Measurements from ENCODE around the gene SLFN14.
"Not testable (repeated sequence)": the region's sequence is repeated elsewhere in the genome, so short reads cannot be mapped to it uniquely, and the experiment has no call there.

The SLFN14 gene

DNA sequence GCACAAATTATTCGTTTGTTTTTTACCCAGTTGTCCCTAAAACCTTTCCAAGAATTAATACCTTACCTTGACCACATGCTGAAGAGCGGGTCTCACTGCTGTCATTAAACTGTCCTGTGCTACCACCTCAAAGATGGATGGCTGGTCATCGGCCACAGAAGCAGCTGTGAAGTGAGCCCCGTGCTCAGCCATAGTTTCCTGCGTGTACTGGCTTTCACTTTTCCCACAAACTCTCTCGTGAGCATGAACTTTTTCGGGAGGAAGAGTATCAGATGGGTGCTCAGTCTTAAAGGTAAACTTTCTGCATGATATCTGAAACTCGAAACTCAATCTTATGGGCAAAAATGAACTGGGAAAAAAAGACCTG is 17.2 kb upstream of the SLFN14 start:
- Mint-ChIP-seq H3K27ac (peak overlapping the region; percentile 98 to 99), H3K27me3 (no peaks in the 10 kb centered on the region), H3K4me3 (peak overlapping the region; percentile 99 to 100), H3K9me3 (no peaks in the 10 kb centered on the region), H3K4me1 (peaks cover 27% of the 10 kb centered on the region)
- no peak for ATAC-seq
- DNase-seq: no peak

DNA sequence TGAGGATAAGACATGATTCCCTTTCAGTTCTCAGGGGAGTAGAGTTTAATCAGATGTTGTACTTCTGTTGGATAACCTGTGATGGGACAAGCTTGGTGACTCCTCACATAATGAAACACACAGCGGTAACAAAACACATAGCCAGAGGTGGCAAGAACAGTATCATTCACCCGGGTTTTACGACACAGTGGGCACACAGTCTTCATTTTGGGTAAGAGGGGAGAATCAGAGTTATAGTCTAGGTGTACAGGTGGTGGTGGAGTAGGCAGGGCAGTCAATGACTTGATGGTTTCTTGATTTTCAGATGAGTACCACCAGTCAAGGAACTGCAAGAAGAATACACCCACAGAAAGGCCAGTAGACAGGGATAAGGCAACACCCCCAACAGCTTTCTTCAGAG is 15.1 kb upstream of the SLFN14 start:
- no peak overlapping the region for H3K4me3 Mint-ChIP-seq
- peak overlapping the region in 1 of 2 donors; percentile 21 for H3K27ac Mint-ChIP-seq
- peaks cover 33% of the 10 kb centered on the region for H3K4me1 Mint-ChIP-seq
- H3K27me3 Mint-ChIP-seq: no peaks in the 10 kb centered on the region
- ATAC-seq (no peak), DNase-seq (no peak)
- H3K9me3 Mint-ChIP-seq: no peaks in the 10 kb centered on the region

DNA sequence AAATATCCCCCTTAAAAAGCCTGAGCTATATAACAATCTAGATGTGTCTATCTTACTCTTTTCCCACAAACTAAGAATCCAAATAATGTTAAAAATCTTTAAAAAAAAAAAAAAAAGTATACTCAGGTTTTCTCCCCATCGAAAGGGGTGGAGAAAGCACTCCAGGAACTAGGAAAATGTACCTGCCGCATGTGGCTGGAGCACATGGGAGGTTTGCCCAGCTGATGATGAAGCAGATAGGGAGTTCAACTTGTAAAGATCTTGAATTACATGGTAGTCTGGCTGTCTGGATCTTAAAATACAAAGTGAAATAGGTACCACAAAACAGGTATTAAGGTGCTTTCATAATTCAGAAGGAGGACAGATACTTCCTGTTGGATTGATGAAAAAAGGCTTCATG is 8.8 kb upstream of the SLFN14 start:
- H3K27ac Mint-ChIP-seq: no peak overlapping the region
- ATAC-seq: no peak
- no peak for DNase-seq

DNA sequence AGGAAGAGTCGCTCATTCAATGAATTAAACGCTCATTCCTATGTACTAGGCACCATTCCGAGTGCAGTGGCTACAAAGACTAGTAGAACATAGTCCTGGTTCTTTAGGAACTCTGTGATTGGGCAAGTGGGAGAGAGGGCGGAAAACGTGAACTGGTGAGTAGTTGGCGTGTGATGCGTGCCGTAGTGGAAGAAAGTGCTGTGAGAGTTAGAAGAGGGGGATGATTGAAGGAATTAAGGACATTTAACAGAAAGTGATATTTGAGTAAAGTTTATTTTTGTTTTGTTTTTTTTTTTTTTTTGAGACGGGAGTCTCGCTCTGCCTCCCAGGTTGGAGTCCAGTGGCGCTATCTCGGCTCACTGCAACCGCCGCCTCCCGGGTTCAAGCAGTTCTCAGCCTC is 7.9 kb upstream of the SLFN14 start:
- Mint-ChIP-seq H3K4me1 (peaks cover 44% of the 10 kb centered on the region), H3K27ac (peak overlapping the region; percentile 98), H3K27me3 (no peaks in the 10 kb centered on the region), H3K4me3 (peak overlapping the region; percentile 80 to 90), H3K9me3 (no peaks in the 10 kb centered on the region)
- DNase-seq (no peak), ATAC-seq (peak; percentile 43)

More for the DNA sequence above, 8.8 kb upstream of the SLFN14 start:
- no peaks in the 10 kb centered on the region for H3K9me3 Mint-ChIP-seq
- H3K4me1 Mint-ChIP-seq: peaks cover 44% of the 10 kb centered on the region
- H3K27me3 Mint-ChIP-seq: no peaks in the 10 kb centered on the region
- H3K4me3 Mint-ChIP-seq: peak overlapping the region; percentile 80 to 90

DNA sequence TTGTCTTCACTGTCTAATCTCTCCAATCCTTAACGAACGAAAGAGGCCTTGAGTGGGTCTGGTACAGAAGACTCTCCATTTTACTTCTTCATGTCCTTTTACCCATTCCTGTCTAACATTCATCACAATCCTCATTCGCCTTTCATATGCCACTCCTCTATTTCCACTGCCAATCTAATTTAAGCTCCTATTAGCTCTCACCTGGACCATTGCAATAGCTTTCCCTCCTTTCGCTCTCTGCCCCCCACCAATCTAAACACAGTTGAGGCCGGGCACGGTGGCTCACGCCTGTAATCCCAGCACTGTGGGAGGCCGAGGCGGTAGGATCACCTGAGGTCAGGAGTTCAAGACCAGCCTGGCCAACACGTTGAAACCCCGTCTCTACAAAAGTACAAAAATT is 6.3 kb upstream of the SLFN14 start:
- Mint-ChIP-seq H3K4me3 (peak overlapping the region; percentile 80 to 90), H3K27ac (peak overlapping the region in 1 of 2 donors; percentile 9), H3K4me1 (peaks cover 44% of the 10 kb centered on the region), H3K9me3 (no peaks in the 10 kb centered on the region), H3K27me3 (no peaks in the 10 kb centered on the region)
- ATAC-seq (no peak), DNase-seq (no peak)

DNA sequence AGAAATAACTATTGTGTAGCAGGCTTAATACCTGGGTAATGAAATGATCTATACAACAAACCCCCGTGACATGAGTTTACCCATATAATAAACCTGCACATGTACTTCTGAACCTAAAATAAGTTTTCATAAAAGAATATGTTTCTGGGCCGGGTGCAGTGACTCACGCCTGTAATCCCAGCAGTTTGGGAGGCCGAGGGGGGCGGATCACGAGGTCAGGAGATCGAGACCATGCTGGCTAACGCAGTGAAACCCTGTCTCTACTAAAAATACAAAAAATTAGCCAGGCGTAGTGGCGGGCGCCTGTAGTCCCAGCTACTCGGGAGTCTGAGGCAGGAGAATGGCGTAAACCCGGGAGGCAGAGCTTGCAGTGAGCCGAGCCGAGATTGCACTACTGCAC is 2.6 kb upstream of the SLFN14 start:
- not testable (repeated sequence) for DNase-seq, H3K4me3 Mint-ChIP-seq, H3K9me3 Mint-ChIP-seq, H3K27me3 Mint-ChIP-seq, ATAC-seq, H3K27ac Mint-ChIP-seq
- peaks cover 22% of the 10 kb centered on the region for H3K4me1 Mint-ChIP-seq

DNA sequence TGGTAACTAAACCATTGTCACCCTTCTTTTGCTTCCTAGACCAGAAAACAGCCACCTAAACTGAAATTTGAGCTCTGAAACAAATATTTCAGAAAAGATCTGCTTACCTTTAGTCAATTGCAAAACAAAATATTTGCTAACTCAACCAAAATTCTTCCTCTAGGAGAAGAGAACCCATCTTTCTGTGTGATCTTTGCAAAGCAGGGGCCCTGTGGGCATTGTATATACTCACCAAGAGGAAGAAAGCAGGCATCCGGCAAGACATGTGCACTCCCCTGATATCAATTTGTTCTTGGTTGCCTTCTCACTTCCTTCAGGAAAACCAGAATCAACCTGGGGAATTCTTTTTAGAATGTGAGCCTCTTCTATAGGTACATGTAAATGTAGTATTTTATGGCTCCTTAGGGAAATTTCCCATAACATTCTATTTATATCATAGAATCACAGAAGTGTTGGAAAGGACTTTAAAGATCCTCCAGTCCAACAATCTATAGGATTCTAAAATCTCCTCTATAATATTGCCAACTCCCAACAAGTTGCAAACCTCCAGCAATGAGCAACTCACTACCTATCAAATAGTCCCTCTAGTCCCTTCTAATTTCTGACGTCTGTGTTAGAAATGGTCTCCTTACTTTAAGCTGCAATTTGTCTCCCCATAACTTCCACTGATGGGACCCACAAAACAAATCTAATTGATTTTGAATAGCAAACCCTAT is 966 bp downstream of the SLFN14 start:
- H3K27ac Mint-ChIP-seq: no peak overlapping the region
- DNase-seq (no peak), ATAC-seq (no peak)
- H3K4me1 Mint-ChIP-seq: peaks cover 6% of the 10 kb centered on the region
- H3K27me3 Mint-ChIP-seq: peaks cover 10% of the 10 kb centered on the region
- no peaks in the 10 kb centered on the region for H3K9me3 Mint-ChIP-seq
- no peak overlapping the region for H3K4me3 Mint-ChIP-seq

DNA sequence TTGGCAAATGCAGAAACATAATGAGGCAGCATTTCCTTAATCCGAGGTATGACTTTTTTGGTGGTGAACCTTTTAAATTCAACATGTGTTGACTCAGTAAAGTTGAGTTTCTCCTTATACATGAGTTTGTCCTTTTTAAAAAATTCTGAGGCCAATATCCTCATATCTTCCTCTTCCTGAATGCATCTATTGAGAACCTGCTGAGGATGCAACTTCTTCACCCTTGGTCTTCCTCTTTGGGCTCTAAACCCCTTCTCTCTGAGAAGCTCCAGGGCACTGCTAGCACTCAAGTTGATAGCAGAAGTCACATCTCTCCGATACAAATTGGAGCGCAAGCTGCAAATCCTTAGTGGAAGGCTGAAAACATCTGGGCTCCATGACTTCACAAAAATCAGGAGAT is 3.3 kb downstream of the SLFN14 start:
- H3K4me3 Mint-ChIP-seq: no peak overlapping the region
- no peak for ATAC-seq
- no peaks in the 10 kb centered on the region for H3K9me3 Mint-ChIP-seq
- no peak overlapping the region for H3K27ac Mint-ChIP-seq
- H3K4me1 Mint-ChIP-seq: peaks cover 6% of the 10 kb centered on the region
- peaks cover 10% of the 10 kb centered on the region for H3K27me3 Mint-ChIP-seq
- no peak for DNase-seq

DNA sequence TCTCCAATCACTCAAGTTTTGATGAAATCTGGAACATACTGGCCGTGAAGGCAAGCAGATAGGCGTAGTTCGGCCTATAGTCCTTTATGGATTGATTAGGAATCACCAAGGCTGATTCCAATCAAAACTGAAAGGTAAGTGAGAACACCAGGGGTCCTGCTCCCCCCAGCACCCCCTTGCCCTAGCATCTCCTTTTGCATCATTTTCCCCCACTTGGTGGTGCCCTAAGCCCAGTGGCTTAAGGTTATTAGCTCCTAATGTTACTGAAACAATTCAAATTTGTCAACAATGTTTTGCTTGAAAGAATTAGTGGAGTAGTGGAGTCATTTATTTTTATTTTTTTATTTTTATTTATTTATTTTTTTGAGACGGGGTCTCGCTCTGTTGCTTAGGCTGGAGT is 4.9 kb downstream of the SLFN14 start:
- Mint-ChIP-seq H3K4me1 (peaks cover 3% of the 10 kb centered on the region), H3K4me3 (no peak overlapping the region), H3K27ac (no peak overlapping the region), H3K9me3 (no peaks in the 10 kb centered on the region), H3K27me3 (peaks cover 10% of the 10 kb centered on the region)
- no peak for ATAC-seq
- DNase-seq: no peak

DNA sequence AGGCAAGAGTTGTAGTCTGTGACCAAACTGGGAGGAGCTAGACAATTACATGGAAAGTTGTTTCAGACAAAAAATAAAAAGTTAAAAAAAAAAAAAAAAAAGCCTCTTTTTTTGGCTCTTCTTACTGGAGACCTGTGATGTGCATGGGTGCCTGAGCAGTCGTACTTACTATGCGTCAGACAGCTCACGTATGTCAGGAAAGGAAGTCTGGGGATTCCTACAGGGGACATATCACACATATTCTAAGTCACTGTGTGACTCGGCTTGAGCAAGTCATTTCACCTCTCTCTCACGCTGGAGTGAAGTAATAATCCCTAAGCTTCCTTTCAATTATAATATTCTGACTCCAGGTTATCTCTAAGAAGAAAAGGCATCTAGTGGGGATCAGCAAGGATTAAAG is 6.0 kb downstream of the SLFN14 start:
- no peak overlapping the region for H3K4me3 Mint-ChIP-seq
- peaks cover 5% of the 10 kb centered on the region for H3K4me1 Mint-ChIP-seq
- H3K27me3 Mint-ChIP-seq: peaks cover 10% of the 10 kb centered on the region
- DNase-seq (no peak), ATAC-seq (peak; percentile 54)
- H3K9me3 Mint-ChIP-seq: no peaks in the 10 kb centered on the region
- H3K27ac Mint-ChIP-seq: no peak overlapping the region

DNA sequence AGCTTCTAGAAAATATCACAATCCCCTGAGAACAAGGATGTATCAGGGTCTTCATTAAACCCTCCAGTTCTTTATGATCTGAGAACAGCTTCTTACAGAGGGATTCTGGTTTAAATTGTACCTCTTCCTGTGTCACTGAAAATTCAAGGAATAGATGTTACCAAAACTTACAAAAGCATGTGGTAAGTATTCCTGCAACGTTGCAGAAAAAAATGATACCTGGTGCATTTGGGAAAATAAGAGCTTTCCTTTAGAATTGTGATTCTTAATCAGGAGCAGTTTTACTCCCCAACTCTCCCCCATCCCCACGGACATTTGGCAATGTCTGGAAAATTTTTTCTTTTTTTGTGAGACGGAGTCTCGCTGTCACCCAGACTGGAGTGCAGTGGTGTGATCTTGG is 7.3 kb downstream of the SLFN14 start:
- DNase-seq: no peak
- Mint-ChIP-seq H3K4me3 (no peak overlapping the region), H3K4me1 (peaks cover 19% of the 10 kb centered on the region), H3K27ac (no peak overlapping the region), H3K27me3 (peaks cover 3% of the 10 kb centered on the region), H3K9me3 (no peaks in the 10 kb centered on the region)
- no peak for ATAC-seq

DNA sequence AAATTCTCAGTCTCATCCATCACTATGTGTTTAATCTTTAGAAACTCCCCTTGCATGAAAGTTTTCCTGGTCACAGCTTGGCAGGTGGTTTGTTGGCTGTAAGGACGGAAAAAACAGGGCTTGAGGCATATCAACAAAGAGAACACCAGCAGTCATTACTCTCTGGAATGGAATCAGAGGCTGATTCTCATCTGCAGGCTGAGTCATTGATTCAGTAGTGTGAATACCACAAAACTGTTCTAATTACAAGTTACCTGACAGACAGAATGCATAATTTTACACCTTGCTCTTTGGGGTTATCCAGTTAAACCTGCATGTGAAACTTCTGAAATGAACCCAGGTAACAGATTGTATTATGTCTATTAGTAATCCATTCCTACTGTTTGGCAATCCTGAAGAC is 11.6 kb downstream of the SLFN14 start:
- no peak overlapping the region for H3K27ac Mint-ChIP-seq
- H3K27me3 Mint-ChIP-seq: no peaks in the 10 kb centered on the region
- DNase-seq (no peak), ATAC-seq (peak; percentile 69)
- no peak overlapping the region for H3K4me3 Mint-ChIP-seq
- peaks cover 43% of the 10 kb centered on the region for H3K4me1 Mint-ChIP-seq
- no peaks in the 10 kb centered on the region for H3K9me3 Mint-ChIP-seq

DNA sequence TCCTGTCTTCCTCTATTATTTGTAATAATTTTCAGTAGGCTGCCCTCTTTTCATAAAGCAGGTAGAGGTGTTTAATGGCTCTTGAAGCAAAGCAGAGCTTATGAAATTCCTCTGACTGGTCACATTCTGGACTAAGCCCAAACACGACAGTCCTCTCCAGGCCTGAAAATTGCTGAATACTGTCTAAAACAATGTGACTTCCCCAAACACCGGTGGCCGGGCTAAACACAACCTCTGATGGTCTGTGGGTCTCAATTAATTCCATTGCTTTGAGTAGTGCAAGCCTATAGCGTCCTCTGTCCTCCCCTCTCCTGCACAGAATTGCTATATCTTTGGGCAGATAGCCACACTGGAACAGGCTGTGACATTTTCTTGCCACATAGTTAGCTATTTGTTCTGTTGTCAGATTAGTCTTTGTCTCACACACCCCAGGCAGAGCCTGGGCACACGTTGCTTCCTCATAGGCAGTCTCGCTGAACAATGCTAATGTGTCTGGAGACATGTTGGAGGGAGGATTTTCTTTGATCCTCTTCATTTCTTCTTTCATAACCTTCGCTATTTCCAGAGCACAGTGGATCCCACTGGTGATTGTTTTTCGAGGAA is 12.3 kb downstream of the SLFN14 start:
- ATAC-seq: no peak
- Mint-ChIP-seq H3K9me3 (no peaks in the 10 kb centered on the region), H3K4me3 (no peak overlapping the region), H3K27me3 (no peaks in the 10 kb centered on the region), H3K27ac (no peak overlapping the region), H3K4me1 (peaks cover 49% of the 10 kb centered on the region)
- no peak for DNase-seq

DNA sequence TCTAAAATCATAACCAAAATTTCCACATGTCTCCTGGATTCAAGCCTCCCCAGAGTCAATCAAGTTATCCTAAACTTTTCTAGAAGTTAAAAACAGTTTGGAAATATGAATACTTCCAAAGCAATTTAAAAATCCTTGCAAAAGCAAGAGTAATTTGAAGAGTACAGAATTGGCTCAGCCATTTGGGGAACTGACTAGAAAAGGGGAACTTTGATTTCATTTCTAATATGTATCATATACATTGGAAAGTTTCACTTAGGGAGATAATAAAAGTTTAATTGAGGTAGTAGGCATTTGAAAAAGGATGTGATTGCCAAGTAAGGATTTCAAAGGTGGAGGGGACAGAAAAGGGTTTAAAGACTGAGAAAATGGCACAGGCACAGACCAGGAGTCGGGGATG is 14.1 kb downstream of the SLFN14 start:
- no peak overlapping the region for H3K27ac Mint-ChIP-seq
- H3K27me3 Mint-ChIP-seq: no peaks in the 10 kb centered on the region
- H3K4me3 Mint-ChIP-seq: no peak overlapping the region
- H3K4me1 Mint-ChIP-seq: peaks cover 56% of the 10 kb centered on the region
- H3K9me3 Mint-ChIP-seq: no peaks in the 10 kb centered on the region
- ATAC-seq (no peak), DNase-seq (no peak)

DNA sequence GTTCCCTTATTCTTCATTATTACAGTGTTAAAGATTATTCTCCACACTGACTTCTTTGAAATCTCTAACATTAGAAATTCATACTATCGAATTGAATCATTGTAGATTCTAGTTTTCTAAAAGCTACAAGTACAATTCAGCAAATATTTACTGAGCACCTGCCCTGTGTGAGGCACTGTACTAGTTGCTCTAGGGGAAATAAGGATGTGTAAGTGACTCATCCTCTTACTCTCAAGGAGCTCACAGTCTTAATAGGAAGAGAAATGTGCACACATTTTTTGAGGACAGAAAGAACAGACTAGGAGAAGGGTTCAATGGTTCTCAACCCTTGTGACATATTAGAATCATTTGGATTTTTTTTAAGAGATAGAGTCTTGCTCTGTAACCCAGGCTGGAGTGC is 15.5 kb downstream of the SLFN14 start:
- Mint-ChIP-seq H3K27me3 (no peaks in the 10 kb centered on the region), H3K9me3 (no peaks in the 10 kb centered on the region), H3K4me3 (no peak overlapping the region), H3K27ac (no peak overlapping the region), H3K4me1 (peaks cover 65% of the 10 kb centered on the region)
- DNase-seq (no peak), ATAC-seq (no peak)

DNA sequence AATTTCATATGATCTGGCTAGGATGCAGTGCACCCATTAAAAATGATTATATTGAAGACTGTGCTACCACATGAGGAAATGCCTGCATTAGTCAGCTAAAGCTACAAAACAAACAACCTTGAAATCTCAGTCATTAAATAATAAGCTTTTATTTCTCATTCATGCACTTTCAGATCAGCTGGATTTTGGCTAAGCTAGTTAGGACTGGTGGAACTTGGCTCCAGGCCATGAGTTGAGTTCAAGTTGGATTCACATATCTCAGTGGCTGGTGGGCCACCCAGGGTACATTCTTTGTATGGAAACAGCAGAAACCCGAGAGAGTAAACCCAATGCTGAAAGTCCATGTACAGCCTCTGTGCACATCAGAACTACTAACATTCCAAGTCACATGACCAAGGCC is 16.8 kb downstream of the SLFN14 start:
- no peak overlapping the region for H3K27ac Mint-ChIP-seq
- no peaks in the 10 kb centered on the region for H3K27me3 Mint-ChIP-seq
- H3K9me3 Mint-ChIP-seq: no peaks in the 10 kb centered on the region
- ATAC-seq: no peak
- H3K4me1 Mint-ChIP-seq: peaks cover 65% of the 10 kb centered on the region
- DNase-seq: no peak
- no peak overlapping the region for H3K4me3 Mint-ChIP-seq

DNA sequence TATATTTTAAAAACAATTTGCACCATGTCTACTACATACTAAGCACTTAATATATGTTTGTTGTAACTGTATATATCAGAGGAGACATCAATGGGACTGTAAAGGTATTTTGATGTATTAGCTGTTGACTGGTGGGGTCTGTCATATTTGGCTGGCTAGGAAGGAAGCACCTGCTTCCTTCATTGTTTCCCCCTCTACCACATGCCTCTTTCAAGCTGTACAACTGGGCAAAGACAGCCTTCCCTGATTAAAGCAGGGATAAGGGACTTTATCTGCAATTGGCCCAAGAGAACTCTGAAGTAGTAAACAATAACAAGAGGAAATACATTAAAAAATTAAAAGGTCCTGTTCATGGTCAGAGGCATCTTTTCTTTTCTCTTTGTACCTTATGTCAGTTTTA is 17.6 kb downstream of the SLFN14 start:
- no peaks in the 10 kb centered on the region for H3K27me3 Mint-ChIP-seq
- H3K4me1 Mint-ChIP-seq: peaks cover 67% of the 10 kb centered on the region
- H3K4me3 Mint-ChIP-seq: no peak overlapping the region
- no peak for ATAC-seq
- DNase-seq: no peak
- no peaks in the 10 kb centered on the region for H3K9me3 Mint-ChIP-seq
- H3K27ac Mint-ChIP-seq: no peak overlapping the region
